AG08396 (cell line): ENCODE data around the gene SOCS4.
"Not testable (repeated sequence)": the region's sequence is repeated elsewhere in the genome, so short reads cannot be mapped to it uniquely, and the experiment has no call there.

Experiments used
- DNase-seq: peaks from one replicate; pipeline ENCODE4 v3.0.0; 2012; ENCODE audit warnings: low spot score, mixed read lengths

The SOCS4 gene

GRCh38 chr14:55052269-55052930 is 25.4 kb downstream of the SOCS4 start:
- peak; percentile 41 for DNase-seq

- no peak for DNase-seq
Observed at GRCh38 chr14:55053018-55053417, 26.0 kb downstream of the SOCS4 start.

- no peak for DNase-seq
Observed at GRCh38 chr14:55053500-55053899, 26.5 kb downstream of the SOCS4 start.

- DNase-seq: no peak
Observed at GRCh38 chr14:55054098-55054497, 27.1 kb downstream of the SOCS4 start.

GRCh38 chr14:55057919-55058318 is 30.9 kb downstream of the SOCS4 start:
- no peak for DNase-seq

- DNase-seq: no peak
Observed at GRCh38 chr14:55059333-55059732, 32.3 kb downstream of the SOCS4 start.

- DNase-seq: no peak
Observed at GRCh38 chr14:55062517-55063351, 35.7 kb downstream of the SOCS4 start.

GRCh38 chr14:55064896-55065295 is 37.9 kb downstream of the SOCS4 start:
- DNase-seq: not testable (repeated sequence)

GRCh38 chr14:55065411-55065810 is 38.4 kb downstream of the SOCS4 start:
- no peak for DNase-seq

- DNase-seq: no peak
Observed at GRCh38 chr14:55066223-55066622, 39.2 kb downstream of the SOCS4 start.

- DNase-seq: no peak
Observed at GRCh38 chr14:55070981-55071411, 44.0 kb downstream of the SOCS4 start.

GRCh38 chr14:55071870-55072640 is 45.0 kb downstream of the SOCS4 start:
- DNase-seq: peak; percentile 63

- DNase-seq: peak; percentile 36
Observed at GRCh38 chr14:55073856-55074255, 46.8 kb downstream of the SOCS4 start.

- DNase-seq: no peak
Observed at GRCh38 chr14:55074662-55075061, 47.6 kb downstream of the SOCS4 start.

GRCh38 chr14:55075628-55076175 is 48.7 kb downstream of the SOCS4 start:
- DNase-seq: peak; percentile 24

- no peak for DNase-seq
Observed at GRCh38 chr14:55077170-55078151, 50.4 kb downstream of the SOCS4 start.

GRCh38 chr14:55079961-55080360 is 52.9 kb downstream of the SOCS4 start:
- DNase-seq: not testable (repeated sequence)

- DNase-seq: no peak
Observed at GRCh38 chr14:55084401-55085059, 57.5 kb downstream of the SOCS4 start.

GRCh38 chr14:55085060-55085660 is 58.1 kb downstream of the SOCS4 start:
- DNase-seq: no peak

- no peak for DNase-seq
Observed at GRCh38 chr14:55086938-55087337, 59.9 kb downstream of the SOCS4 start.
